ENCODE measurements around the gene FGFRL1.

FGFRL1 gene

DNA sequence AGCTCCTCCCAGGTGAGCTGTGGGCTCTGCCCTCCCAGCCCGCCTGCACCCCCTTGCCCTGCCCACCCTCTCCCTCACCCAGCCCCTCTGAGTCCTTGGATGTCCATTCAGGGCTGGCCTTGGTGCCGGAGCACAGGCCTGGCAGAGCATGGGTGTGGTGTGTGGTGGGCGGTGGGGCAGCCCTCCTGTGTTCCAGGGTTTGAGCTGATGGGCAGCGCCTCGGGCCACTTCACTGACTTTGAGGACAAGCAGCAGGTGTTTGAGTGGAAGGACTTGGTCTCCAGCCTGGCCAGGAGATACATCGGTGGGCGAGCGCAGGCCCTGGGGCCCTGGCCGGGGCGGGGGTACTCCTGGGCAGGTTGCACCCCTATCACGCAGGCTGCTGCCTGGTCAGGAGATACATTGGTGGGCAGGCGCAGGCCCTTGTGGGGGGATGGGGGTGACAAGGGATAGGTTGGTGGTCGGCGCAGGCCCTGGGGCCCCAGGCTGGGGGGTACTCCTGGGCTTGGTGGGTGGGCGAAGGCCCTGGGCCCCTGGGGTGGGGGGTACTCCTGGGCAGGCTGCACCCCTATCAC lies 10.7 kb upstream of the FGFRL1 start:
- H3K27me3 ChIP-seq (ENCODE audit: insufficient read depth, low read length) = no peaks in the 10 kb centered on the region
- no peaks in the 10 kb centered on the region for H4K20me1 ChIP-seq (ENCODE audit: insufficient read depth, low read length)

DNA sequence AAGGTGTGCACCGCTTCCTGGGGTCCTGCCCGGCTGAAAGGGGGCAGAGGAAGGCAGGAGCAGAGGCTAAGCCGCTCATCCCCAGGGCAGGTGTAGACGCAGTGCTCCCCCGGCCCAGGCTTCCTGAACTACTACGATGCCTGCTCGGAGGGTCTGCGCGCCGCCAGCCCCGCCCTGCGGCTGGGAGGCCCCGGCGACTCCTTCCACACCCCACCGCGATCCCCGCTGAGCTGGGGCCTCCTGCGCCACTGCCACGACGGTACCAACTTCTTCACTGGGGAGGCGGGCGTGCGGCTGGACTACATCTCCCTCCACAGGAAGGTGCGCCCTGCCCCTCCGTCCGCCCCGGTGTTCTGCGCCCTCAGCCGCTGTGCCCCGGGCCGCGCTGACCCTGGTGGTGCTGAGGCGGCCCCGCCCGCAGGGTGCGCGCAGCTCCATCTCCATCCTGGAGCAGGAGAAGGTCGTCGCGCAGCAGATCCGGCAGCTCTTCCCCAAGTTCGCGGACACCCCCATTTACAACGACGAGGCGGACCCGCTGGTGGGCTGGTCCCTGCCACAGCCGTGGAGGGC lies 9.8 kb upstream of the FGFRL1 start:
- H3K9ac ChIP-seq (ENCODE audit: low read length) = no peak overlapping the region
- no peak overlapping the region for H3K4me3 ChIP-seq (ENCODE audit: low read depth, low read length, poor library complexity, severe bottlenecking)
- H3K79me2 ChIP-seq (ENCODE audit: insufficient read depth, low read length) = no peaks in the 10 kb centered on the region
- no peaks in the 10 kb centered on the region for H3F3A ChIP-seq (ENCODE audit: insufficient read depth, low read length)
- H3K27me3 ChIP-seq (ENCODE audit: insufficient read depth, low read length) = no peaks in the 10 kb centered on the region
- no peak overlapping the region for H2AFZ ChIP-seq (ENCODE audit: low read length)
- H3K9me2 ChIP-seq (ENCODE audit: low read depth, low read length) = no peaks in the 10 kb centered on the region
- H3K4me2 ChIP-seq (ENCODE audit: low read length) = no peak overlapping the region
- H3K9me3 ChIP-seq (ENCODE audit: low read length) = no peaks in the 10 kb centered on the region
- TF ChIP-seq, protein P1, sequence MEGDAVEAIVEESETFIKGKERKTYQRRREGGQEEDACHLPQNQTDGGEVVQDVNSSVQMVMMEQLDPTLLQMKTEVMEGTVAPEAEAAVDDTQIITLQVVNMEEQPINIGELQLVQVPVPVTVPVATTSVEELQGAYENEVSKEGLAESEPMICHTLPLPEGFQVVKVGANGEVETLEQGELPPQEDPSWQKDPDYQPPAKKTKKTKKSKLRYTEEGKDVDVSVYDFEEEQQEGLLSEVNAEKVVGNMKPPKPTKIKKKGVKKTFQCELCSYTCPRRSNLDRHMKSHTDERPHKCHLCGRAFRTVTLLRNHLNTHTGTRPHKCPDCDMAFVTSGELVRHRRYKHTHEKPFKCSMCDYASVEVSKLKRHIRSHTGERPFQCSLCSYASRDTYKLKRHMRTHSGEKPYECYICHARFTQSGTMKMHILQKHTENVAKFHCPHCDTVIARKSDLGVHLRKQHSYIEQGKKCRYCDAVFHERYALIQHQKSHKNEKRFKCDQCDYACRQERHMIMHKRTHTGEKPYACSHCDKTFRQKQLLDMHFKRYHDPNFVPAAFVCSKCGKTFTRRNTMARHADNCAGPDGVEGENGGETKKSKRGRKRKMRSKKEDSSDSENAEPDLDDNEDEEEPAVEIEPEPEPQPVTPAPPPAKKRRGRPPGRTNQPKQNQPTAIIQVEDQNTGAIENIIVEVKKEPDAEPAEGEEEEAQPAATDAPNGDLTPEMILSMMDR (IDR thresholded peaks at IDR 0.05; ENCODE audit: low read length) = no peak
- no peak for TF ChIP-seq EZH2 (IDR thresholded peaks at IDR 0.05; ENCODE audit: borderline replicate concordance, low read length)
- H3K27ac ChIP-seq (ENCODE audit: low read depth, low read length, poor library complexity, severe bottlenecking) = no peak overlapping the region
- no peaks in the 10 kb centered on the region for H3K36me3 ChIP-seq (ENCODE audit: insufficient read depth, low read length)
- H4K20me1 ChIP-seq (ENCODE audit: insufficient read depth, low read length) = no peaks in the 10 kb centered on the region
- no peaks in the 10 kb centered on the region for H3K4me1 ChIP-seq (ENCODE audit: insufficient read depth, low read length, severe bottlenecking)

More for the DNA sequence above, 10.7 kb upstream of the FGFRL1 start:
- Histone ChIP-seq H3K27ac (ENCODE audit: low read depth, low read length, poor library complexity, severe bottlenecking) (no peak overlapping the region), H3K4me2 (ENCODE audit: low read length) (no peak overlapping the region), H3K9me2 (ENCODE audit: low read depth, low read length) (no peaks in the 10 kb centered on the region), H3K9ac (ENCODE audit: low read length) (no peak overlapping the region), H3K79me2 (ENCODE audit: insufficient read depth, low read length) (no peaks in the 10 kb centered on the region), H3F3A (ENCODE audit: insufficient read depth, low read length) (no peaks in the 10 kb centered on the region), H3K4me1 (ENCODE audit: insufficient read depth, low read length, severe bottlenecking) (no peaks in the 10 kb centered on the region), H3K9me3 (ENCODE audit: low read length) (no peaks in the 10 kb centered on the region), H3K36me3 (ENCODE audit: insufficient read depth, low read length) (no peaks in the 10 kb centered on the region), H2AFZ (ENCODE audit: low read length) (no peak overlapping the region), H3K4me3 (ENCODE audit: low read depth, low read length, poor library complexity, severe bottlenecking) (no peak overlapping the region)
- no peak for TF ChIP-seq EZH2 (IDR thresholded peaks at IDR 0.05; ENCODE audit: borderline replicate concordance, low read length)
- TF ChIP-seq, protein P1 (IDR thresholded peaks at IDR 0.05; ENCODE audit: low read length) = no peak

DNA sequence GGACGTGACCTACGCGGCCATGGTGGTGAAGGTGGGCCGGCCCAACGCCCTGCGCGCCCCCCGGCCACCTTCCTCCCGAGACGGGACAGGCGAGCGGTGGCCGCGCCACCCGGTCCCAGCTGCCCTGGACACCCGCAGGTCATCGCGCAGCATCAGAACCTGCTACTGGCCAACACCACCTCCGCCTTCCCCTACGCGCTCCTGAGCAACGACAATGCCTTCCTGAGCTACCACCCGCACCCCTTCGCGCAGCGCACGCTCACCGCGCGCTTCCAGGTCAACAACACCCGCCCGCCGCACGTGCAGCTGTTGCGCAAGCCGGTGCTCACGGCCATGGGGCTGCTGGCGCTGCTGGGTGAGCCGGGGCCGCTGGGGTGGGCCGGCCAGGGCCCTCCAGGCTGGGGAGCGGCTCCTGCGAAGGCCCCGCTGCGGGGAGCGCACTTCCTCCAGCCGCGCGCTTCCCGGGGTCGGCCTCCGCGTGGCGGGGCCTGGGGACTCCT lies 9.2 kb upstream of the FGFRL1 start:
- Histone ChIP-seq H2AFZ (ENCODE audit: low read length) (no peak overlapping the region), H3K9me3 (ENCODE audit: low read length) (no peaks in the 10 kb centered on the region), H3K27ac (ENCODE audit: low read depth, low read length, poor library complexity, severe bottlenecking) (no peak overlapping the region), H3K79me2 (ENCODE audit: insufficient read depth, low read length) (no peaks in the 10 kb centered on the region), H3K36me3 (ENCODE audit: insufficient read depth, low read length) (no peaks in the 10 kb centered on the region), H3K4me3 (ENCODE audit: low read depth, low read length, poor library complexity, severe bottlenecking) (no peak overlapping the region), H3K4me1 (ENCODE audit: insufficient read depth, low read length, severe bottlenecking) (no peaks in the 10 kb centered on the region), H3K27me3 (ENCODE audit: insufficient read depth, low read length) (no peaks in the 10 kb centered on the region), H4K20me1 (ENCODE audit: insufficient read depth, low read length) (no peaks in the 10 kb centered on the region), H3K9ac (ENCODE audit: low read length) (no peak overlapping the region), H3K4me2 (ENCODE audit: low read length) (no peak overlapping the region), H3K9me2 (ENCODE audit: low read depth, low read length) (no peaks in the 10 kb centered on the region), H3F3A (ENCODE audit: insufficient read depth, low read length) (no peaks in the 10 kb centered on the region)
- TF ChIP-seq EZH2 (IDR thresholded peaks at IDR 0.05; ENCODE audit: borderline replicate concordance, low read length) = no peak
- TF ChIP-seq, protein P1 (IDR thresholded peaks at IDR 0.05; ENCODE audit: low read length) = no peak

Data from OCI-LY1 (cell line).